HG03103 (cell line): ENCODE results near the gene STARD4.

Experiments
- ATAC-seq: cut with Tn5 transposase; IDR thresholded peaks from one replicate; pipeline ENCODE4 v1.9.1; 2021; ENCODE audit warnings: low read depth; ENCODE audit not compliant: unreplicated experiment

The STARD4 gene

DNA sequence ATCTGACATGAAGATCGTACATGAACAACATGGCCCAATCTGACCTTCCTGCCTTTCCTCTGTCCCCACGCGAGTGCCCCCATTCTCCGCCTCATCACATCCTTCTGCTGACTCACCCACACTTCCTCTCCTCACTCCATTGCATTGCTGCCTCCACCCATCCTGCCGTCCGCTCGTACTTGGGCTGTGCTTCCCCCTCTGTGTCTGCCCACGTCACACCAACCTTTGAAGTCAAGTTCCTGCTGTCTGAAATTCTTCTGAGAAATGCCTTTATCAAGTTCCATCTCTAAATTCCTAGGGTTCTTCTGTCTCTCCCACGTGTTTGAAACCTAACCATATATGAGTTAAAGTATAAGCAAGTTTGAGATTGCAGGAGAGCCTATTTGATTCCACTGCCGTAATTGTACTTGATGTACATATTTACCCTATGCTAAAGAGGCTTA is 18.0 kb upstream of the STARD4 start:
- ATAC-seq, result peak; percentile 78

DNA sequence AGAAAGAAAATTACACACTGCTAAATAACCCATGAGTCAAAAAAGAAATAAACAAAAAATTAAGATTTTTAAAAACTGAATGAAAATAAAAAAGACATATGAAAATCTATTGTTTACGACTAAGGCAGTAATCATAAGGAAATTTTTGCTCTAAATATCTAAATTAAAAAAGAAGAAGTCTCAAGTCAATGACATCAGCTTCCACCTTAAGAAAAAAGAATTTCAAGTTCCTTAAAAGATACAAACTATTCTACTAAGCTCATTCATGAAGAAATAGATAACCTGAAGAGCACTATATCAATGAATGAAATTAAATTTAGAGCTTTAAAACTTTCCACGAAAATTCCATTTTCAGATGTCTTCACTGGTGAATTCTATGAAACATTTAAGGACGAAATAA is 15.7 kb upstream of the STARD4 start:
- no peak for ATAC-seq

DNA sequence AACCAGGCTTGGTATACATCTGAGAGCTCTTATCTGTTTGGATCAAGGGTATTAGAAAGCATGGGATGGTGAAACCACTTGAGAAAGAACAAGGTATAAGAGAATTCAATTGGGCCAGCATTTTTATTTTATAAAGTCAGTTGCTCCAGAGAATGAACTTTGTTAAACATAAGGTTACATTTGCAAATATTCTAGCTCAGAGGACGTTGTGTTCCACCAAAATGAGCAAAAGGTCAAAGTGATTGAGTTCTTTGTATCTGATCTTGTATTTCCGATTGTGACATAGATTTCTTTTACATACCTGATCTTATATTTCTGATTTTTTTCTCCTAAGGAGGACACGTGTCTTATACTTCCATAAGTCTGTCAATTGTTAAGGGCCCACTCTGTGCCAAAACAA is 8.6 kb upstream of the STARD4 start:
- no peak for ATAC-seq

DNA sequence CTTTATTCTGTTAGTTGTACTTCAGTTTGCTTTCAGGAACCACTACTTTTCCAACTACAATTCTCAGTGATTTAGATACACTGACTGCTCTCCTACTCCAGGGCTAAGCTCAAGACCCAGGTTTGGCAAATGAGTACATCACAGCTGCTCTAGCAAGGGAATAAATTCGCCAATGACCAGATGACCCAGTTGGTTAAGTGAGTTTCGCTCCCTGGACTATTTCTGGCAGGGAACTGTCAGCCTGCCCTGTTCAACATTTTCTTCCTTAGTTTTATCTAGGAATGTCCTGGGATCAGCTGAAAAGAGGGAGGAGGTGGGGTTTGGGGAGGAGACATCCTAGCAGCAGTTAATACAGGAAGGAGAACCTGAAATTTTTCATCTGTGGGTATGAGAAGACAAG is 6.4 kb upstream of the STARD4 start:
- ATAC-seq, result no peak

DNA sequence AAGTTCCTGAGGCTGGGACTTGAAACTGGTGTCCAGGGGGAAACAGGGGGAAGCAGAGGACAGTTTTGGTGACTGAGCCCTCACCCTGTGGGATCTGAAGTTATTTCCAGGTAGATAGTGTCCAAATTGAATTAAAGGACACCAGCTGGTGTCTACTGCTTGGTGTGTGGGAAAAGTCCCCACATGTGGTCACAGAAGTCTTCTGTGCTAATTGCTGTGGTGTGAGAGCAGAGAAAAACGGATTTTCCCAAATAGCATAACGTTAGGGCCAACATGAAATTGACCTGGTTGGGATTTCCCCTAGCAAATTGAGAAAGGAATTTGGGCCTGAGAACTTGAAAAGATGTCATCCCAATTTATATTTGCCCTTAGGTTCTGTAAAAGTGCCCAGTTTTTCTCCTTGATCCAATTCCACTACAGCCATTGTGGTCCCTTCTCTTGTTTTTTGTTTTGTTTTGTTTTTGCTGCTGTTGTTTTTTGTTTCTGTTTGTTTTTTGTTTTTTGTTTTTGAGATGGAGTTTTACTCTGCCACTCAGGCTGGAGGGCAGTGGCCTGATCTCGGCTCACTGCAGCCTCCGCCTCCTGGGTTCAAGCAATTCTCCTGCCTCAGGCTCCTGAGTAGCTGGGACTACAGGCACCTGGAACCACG is 5.6 kb upstream of the STARD4 start:
- ATAC-seq, result no peak

DNA sequence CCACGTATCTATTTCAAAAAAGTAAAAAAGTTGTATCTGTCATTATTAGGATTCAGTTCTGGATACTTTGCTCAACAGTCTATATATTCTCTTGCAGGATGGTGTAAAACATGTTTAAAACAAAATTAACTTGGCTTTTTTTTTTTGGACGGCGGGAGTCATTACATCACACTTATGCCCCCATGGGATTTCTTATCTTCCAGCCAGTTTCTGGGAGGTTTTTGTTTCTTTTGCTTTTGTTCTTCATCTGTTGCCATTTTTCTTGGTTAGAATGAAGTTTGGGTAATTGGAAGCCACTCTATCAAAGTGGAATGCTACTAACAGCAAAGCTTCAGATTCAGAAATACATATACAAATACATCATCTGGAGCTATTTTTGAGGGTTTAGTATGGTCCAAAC is 1.8 kb upstream of the STARD4 start:
- no peak for ATAC-seq

DNA sequence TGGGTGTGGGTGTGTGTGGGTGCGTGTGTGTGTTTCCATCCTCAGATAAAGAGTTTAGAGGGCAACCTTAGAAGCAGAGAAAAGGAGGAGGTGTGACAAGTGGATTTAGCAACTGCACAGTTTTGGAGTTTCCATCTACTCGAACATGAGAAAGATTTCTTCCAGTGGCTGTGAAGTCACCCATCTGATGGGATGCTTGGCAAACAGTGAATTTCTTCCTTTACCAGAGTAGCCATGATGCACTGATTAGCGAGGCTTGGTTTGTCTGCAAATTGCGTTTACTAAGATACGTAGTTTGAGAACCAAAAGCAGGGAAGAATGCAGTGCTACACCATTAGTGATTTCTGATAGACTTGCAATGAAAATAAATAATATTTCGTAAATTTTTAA is 791 bp upstream of the STARD4 start:
- no peak for ATAC-seq

DNA sequence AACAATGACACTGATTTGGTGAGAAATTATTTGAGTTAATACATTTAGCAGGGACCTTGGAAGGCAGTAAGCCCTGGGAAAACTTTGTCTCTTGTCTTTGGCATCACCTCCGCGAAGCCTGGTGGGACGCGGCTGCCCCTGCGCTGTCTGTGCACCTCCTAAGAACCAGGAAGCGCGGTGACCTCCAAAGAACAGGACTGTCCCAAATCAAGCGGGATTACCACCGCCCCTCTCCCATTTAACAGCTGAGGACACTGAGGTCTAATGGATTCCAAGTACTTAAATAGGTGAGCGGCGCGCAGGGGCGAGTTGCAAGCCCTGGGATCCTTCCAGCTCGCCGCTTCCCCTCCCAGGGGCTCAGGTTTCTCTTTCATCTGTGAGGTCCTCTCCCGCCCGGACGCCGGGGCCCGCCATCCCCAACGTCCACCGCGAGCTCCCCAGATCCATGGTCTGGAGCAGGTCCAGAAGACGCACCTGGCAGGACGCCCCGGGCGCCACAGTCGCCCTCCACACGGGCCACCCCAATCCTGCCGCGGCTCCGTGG is 432 bp downstream of the STARD4 start:
- peak; percentile 6 for ATAC-seq

DNA sequence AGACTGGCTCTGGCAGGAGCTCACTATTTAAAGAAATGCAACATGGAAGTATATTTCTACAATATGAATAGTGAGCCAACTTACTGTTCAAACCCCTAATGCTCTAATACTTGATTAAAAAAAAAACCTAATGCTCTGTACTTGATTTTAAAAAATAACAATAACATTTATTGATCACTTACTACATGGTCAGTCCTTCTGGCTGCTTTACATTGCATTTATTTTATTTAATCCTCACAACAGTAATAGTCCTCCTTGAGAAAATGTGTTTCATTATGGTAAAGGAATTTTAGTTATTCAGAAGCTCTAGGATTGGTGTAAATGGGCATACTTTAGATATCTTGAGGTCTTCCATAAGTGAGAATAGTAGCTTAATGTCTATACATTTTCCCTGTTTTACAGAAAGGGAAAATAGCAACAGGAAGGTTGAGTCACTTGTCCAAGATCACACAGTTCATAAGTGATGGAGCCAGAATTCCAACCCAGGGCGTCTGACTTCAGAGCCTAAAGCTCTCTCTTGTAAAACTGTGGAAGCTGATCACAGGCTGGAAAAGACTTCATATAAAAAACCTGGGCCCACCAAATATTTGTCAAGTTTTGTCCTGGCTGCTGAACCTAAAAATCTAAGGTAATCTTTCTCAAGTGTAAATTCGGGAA is 1.0 kb downstream of the STARD4 start:
- no peak for ATAC-seq

DNA sequence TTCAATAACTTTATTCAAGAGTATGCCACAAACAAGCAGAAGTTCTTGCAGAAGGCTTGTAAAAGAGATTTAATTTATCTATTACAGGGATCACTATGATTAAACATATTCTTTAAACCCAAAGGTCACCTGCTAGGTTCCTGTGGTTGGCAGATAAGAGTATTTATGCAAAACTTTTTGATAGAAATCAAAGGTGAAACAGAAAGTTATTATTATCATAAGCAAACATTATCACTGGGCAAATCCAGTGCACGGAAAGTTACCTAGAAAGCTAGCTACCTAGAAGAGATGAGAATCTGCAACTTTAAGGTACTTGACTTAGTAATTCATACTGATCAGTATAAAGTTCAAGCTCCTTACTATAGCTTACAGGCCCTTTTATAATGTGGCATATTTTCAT is 3.2 kb downstream of the STARD4 start:
- ATAC-seq, result no peak

DNA sequence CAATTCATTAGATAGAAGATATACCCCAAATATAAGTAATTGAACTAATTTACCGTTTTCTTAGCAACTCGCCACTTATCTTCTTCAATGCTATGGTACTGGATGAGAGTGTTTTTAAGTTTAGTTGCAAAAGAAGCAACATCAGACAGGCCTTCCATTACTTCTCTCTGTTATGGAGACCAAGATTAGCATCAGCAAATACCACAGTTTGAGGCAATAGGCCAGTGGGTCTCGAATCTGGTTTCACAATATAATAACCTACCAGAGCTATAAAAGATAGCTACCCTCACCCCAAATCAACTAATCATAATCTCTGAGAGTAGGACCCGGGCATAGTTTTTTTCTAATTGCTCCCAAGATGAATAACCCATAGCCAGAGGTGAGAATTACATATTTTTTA is 5.1 kb downstream of the STARD4 start:
- ATAC-seq, result no peak

DNA sequence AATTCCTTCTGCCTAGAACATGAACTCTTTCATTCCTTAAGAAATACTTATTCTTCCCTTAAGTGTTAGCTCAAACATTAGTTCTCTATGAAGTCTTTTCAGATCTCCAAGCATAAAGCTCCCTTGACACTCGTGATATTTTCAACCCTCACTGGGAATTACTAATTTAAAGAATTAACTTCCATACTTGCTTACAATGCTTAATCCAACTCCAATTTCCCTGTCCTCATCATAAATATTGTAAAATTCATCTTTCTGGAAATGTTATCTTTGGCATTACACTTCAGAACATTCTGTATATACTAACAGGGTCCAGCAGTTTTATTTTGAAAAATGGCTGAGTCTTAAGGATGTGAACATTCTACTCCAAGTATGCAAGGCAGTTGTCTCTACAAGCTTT is 7.2 kb downstream of the STARD4 start:
- no peak for ATAC-seq

DNA sequence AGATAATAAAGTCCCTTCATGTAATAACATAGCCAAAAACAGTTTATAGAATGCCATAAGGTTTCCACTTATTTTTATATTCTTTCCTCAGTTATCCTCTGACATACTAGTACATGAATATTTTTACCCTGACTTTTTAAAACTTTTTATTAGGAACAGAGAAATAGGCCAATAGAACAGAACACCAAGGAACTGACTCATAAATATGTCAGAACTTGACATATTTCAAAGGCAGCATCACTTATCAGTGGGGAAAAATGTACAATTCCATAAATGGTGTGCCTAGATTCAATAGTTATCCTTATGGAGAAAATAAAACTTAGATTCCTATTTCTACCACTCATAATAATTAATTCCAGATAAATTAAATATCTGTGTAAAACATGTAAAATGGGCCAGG is 9.4 kb downstream of the STARD4 start:
- ATAC-seq, result no peak

DNA sequence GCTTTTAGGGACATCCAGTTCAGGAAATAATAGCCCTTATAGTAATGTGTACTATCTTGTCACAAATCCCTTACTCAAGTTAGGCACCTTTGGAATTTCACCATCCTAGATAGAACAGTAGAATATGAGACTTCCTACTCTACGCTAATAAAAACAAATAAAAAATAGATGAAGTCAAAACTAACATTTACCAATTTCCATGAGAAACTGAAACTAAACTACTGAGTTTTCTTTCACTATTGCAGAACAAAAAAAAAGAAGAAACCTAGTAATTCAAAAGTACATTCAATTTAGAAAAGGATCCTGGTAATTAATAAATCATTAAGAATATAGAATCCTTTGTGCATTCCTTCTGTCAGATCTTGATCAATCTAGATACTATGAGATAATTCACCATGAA is 14.0 kb downstream of the STARD4 start:
- ATAC-seq, result no peak

DNA sequence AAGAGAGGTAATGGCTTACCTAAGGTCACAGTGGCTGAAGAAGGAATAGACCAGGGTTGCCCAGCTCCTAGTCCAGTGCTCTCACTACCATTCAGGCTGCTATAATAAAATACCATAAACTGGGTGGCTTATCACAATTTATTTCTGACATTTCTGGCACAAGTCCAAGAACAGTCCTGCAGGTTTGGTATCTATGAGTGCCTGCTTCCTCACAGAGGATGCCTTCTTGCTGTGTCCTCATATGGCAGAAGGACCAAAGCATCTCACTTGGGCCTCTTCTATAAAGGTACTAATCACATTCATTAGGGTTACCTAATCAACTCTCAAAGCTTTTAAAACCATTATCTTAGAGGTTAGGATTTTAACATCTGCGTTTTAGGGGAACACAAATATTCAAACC is 17.2 kb downstream of the STARD4 start:
- no peak for ATAC-seq

DNA sequence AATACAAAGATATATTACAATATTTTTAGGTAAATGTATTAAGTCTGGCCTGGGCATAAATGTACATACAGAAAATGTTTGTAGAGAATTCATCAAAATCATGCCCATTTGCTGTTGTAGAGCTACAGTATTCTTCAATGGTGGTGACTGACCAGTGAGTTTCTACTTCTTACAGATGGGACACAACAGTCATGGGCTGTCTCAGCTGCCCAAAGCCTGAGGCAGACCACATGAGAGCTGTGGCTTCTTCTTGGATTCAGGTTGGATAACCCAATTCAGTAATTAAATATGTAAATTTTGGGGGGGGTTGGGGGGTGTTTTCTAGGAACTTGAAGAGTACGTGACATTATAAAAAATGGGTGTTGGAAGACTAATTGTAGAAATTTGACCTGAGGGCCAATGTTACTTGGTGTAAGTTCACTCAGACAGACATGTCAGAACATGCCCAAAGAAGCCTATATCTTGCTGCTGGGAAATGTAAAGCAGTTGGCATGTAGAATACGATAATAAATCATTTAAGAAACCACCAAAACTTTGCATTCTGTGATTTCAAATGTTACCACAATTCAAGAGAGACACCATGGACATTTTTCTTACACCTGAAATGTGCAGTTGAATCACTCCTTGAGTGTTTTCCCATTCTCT is 17.9 kb downstream of the STARD4 start:
- ATAC-seq, result no peak

DNA sequence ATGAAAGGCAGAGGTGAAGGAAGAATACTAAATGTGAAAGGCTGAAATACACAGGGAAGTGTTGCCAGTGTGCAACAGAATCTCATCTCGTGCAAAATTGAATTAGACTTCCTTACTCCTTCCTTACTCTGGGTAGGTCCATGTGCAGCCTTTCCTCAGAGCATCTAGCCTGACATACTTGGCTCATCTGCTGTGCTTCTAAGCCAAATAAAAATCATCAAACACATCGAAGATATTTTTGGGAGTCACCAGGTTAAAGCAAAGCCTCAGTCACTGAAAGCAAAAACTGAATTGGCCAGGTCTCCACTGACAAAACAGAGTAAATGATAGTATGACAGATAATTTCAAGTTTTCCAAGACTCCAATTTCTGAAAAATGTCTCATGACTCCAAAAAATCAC is 19.3 kb downstream of the STARD4 start:
- ATAC-seq, result no peak

DNA sequence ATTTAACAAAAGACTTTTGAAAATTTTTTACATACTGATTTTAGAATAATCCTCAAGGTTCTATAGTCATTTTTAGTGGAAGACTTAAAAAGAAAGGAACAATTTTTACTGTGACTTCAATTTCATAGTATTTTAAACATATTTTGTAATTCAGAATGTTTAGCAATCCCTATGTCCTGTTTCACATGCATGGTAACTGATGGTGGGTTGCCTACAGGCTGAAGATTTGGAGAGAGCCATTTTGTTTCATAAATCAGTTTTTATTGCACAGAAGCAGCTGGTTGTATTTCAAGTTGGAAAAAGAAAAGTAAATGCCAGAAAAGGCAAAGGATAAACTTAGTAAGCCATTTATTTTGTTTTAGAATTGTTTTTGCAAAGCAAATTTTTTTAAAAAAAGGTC is 24.0 kb downstream of the STARD4 start:
- no peak for ATAC-seq

DNA sequence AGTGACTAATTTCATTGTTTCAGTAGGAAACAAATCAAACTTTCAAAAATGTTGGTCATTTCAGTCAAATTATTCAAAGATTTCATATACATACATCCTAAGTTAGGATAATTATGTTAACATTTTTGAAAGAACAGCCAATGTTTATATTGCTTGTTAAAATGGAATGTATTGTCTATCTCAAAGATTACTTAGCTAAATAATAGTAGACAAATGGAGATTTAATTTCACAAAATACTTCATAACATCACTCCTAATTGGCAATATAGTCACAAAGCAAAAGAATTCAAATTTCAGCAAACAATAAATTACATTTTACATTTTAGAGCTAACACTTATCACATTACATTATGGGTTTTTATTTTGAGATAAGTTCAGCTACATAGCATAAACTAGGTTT is 25.4 kb downstream of the STARD4 start:
- no peak for ATAC-seq

DNA sequence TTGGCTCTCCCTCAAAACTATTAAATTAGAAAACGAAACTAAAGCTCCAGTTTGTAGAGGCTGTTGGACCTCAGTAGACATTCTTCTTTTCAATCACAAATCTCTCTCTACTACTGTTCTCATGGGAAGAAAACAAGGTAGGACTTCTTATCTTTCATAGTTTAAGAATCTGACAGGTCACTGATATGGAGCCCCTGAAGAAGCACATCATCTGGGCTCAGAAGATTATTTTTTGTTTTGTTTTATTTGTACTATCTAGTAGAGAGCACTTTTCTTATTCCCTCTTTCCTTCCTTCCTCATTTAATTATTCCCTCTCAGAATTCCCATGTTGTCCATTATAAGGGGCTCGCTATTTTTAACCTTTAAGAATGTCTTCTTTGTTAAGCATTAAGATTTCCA is 26.3 kb downstream of the STARD4 start:
- ATAC-seq, result no peak

DNA sequence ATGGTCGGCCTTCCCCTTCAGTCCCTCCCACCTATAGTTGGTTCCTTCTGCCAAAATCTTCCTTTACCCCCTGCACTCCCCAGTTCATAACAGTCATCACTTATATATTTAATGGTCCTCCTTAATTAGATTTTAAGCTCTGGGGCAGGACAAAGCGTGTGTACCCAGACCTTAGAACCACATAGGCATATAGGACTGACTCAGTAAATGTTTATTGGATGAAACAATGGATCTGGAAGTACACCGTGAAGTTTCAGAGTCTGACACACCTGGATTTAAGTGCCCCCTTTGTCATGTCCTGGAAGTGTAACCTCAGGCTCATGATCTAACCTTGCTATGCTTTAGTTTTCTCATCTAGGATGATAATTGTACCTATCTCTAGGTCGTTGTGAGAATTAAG is 32.0 kb downstream of the STARD4 start:
- no peak for ATAC-seq

DNA sequence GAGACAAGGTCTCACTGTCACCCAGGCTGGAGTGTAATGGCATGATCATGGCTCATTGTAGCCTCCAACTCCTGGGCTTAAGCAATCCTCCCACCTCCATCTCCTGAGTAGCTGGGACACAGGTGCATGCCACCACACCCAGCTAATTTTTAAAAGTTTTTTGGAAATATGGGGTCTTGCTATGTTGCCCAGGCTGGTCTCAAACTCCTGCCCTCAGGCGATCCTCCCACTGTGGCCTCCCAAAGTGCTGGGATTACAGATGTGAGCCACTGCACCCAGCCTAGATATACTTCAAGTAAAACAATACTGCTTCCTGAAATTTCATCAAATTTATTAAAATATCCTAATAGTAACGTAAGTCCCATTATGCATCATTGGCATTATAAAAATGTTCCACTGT is 33.4 kb downstream of the STARD4 start:
- ATAC-seq, result no peak
